PC-9 (cell line): ENCODE results near the gene CSNK1A1L. TPM values are rescaled to one million over a fixed set of nuclear protein-coding genes. Genes with fewer than 3 reads are reported as not detected.

ENCODE experiments used
- BruUV-seq: library from RNA; stranded (reverse); fragments of 400-500 nt; replicated peaks from 2 replicates; lab custom pipeline; 2021; lab: Mats Ljungman, UMichigan
- CTCF ChIA-PET: fragments of 300-600 bp; sonication (Branson Sonifier 250); formaldehyde crosslinking; loops from one replicate; lab custom pipeline; 2022; ENCODE audit warnings: antibody characterized with exemption; lab: Charles Lee
- POLR2A ChIA-PET: fragments of 300-600 bp; sonication (Branson Sonifier 250); formaldehyde crosslinking; loops from one replicate; lab custom pipeline; 2022; ENCODE audit warnings: antibody characterized with exemption; ENCODE audit not compliant: unreplicated experiment; lab: Charles Lee
- DNase-seq, 2 experiments: peaks; one replicate each; pipeline versions ENCODE4 v3.0.0 to v3.0.0-alpha.2; 2015 to 2022; ENCODE audit warnings: mixed read lengths in 1 of 2
- H2AFZ ChIP-seq: fragments of 200-600 bp; sonication (generic); 2 replicates; pipeline ENCODE4 v1.8.1; 2017; ENCODE audit warnings: antibody characterized with exemption
- H3F3A ChIP-seq: fragments of 200-600 bp; sonication (generic); 2 replicates; pipeline ENCODE4 v1.8.1; 2017; ENCODE audit warnings: antibody characterized with exemption, mild to moderate bottlenecking, low read depth; ENCODE audit not compliant: insufficient read depth
- H3K27ac ChIP-seq: fragments of 200-600 bp; sonication (generic); 2 replicates; pipeline ENCODE4 v1.6.1; 2016; ENCODE audit warnings: mixed run types
- H3K27me3 ChIP-seq: fragments of 200-600 bp; sonication (generic); 2 replicates; pipeline ENCODE4 v1.6.1; 2016; ENCODE audit warnings: low read depth, mixed run types; ENCODE audit not compliant: insufficient read depth
- H3K36me3 ChIP-seq: fragments of 200-600 bp; sonication (generic); 2 replicates; pipeline ENCODE4 v1.6.1; 2016; ENCODE audit warnings: low read depth, mixed run types
- H3K4me1 ChIP-seq: fragments of 200-600 bp; sonication (generic); replicated peaks from 2 replicates; pipeline ENCODE4 v1.6.1; 2016; ENCODE audit warnings: mixed run types; ENCODE audit not compliant: insufficient read depth
- H3K4me2 ChIP-seq: fragments of 200-600 bp; sonication (generic); 2 replicates; pipeline ENCODE4 v1.6.1; 2017; ENCODE audit warnings: mixed run types
- H3K4me3 ChIP-seq: fragments of 200-600 bp; sonication (generic); 2 replicates; pipeline ENCODE4 v1.6.1; 2016; ENCODE audit warnings: mixed run types
- H3K79me2 ChIP-seq: fragments of 200-600 bp; sonication (generic); 2 replicates; pipeline ENCODE4 v1.6.1; 2017; ENCODE audit warnings: low read depth, mixed run types
- H3K9me2 ChIP-seq: fragments of 200-600 bp; sonication (generic); 2 replicates; pipeline ENCODE4 v1.8.1; 2017; ENCODE audit warnings: mild to moderate bottlenecking; ENCODE audit not compliant: insufficient read depth
- H3K9me3 ChIP-seq: fragments of 200-600 bp; sonication (generic); 2 replicates; pipeline ENCODE4 v1.8.1; 2016; ENCODE audit warnings: low read depth; ENCODE audit not compliant: insufficient read depth
- H4K20me1 ChIP-seq: fragments of 200-600 bp; sonication (generic); 2 replicates; pipeline ENCODE4 v1.8.1; 2017; ENCODE audit not compliant: insufficient read depth
- EZH2 ChIP-seq: fragments of 200-600 bp; sonication (generic); IDR thresholded peaks from 2 replicates; pipeline ENCODE4 v1.8.0; 2017; ENCODE audit warnings: antibody characterized with exemption, low read depth
- intact Hi-C: fragments of 100-400 bp; cut with micrococcal nuclease; formaldehyde crosslinking; loops from one replicate; pipeline ENCODE4 v1.10.0; 2022; ENCODE audit not compliant: unreplicated experiment
- total RNA-seq: library from RNA; stranded (reverse); gene quantifications from 2 replicates; pipeline ENCODE4 v1.2.3, GENCODE V29; 2021
- TF ChIP-seq, protein P1 (sequence below): fragments of 200-600 bp; sonication (generic); conservative IDR thresholded peaks from 2 replicates; pipeline ENCODE4 v1.6.1; 2017; ENCODE audit warnings: mixed run types, antibody characterized with exemption, mild to moderate bottlenecking, moderate library complexity

CSNK1A1L gene
- total RNA-seq, 1 experiment from 2014 or later: not detected

DNA sequence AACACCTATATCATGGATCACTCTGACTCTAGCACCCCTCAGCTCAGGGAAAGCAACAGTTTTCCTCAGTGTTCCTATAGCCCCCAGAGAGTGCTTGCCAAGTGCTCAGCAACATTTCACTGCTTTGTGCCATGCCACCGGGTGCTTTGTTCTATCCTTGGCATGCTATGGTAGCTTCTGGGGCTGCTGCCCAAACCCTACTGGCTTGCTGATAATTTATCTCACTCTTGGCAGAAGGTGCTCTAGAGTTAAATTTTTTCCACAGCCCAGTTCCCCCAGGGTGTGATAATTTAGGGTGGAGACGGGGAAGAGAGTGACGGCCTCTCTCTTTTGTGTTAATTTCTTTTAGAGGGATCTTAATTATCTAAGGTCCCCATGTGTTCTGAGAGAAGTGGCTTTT is 12.6 kb upstream of the CSNK1A1L start:
- H4K20me1 ChIP-seq: no peaks in the 10 kb centered on the region
- no TSS peak for BruUV-seq
- no peak for DNase-seq
- no peak overlapping the region for H3K4me2 ChIP-seq
- no peaks in the 10 kb centered on the region for H3K36me3 ChIP-seq
- H3K9me2 ChIP-seq: no peaks in the 10 kb centered on the region
- no peak for TF ChIP-seq EZH2
- TF ChIP-seq, protein P1, sequence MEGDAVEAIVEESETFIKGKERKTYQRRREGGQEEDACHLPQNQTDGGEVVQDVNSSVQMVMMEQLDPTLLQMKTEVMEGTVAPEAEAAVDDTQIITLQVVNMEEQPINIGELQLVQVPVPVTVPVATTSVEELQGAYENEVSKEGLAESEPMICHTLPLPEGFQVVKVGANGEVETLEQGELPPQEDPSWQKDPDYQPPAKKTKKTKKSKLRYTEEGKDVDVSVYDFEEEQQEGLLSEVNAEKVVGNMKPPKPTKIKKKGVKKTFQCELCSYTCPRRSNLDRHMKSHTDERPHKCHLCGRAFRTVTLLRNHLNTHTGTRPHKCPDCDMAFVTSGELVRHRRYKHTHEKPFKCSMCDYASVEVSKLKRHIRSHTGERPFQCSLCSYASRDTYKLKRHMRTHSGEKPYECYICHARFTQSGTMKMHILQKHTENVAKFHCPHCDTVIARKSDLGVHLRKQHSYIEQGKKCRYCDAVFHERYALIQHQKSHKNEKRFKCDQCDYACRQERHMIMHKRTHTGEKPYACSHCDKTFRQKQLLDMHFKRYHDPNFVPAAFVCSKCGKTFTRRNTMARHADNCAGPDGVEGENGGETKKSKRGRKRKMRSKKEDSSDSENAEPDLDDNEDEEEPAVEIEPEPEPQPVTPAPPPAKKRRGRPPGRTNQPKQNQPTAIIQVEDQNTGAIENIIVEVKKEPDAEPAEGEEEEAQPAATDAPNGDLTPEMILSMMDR: no peak
- intact Hi-C loops: no loop called here
- H3K4me3 ChIP-seq: no peak overlapping the region
- H3K9me3 ChIP-seq: no peaks in the 10 kb centered on the region
- no peaks in the 10 kb centered on the region for H3K79me2 ChIP-seq
- no peaks in the 10 kb centered on the region for H3F3A ChIP-seq
- no peak overlapping the region; the same call in 1 of the 2 replicates for H2AFZ ChIP-seq
- ChIA-PET CTCF (no interaction called here), POLR2A (no interaction called here)
- H3K4me1 ChIP-seq: no peaks in the 10 kb centered on the region
- H3K27ac ChIP-seq: no peak overlapping the region
- H3K27me3 ChIP-seq: no peaks in the 10 kb centered on the region

DNA sequence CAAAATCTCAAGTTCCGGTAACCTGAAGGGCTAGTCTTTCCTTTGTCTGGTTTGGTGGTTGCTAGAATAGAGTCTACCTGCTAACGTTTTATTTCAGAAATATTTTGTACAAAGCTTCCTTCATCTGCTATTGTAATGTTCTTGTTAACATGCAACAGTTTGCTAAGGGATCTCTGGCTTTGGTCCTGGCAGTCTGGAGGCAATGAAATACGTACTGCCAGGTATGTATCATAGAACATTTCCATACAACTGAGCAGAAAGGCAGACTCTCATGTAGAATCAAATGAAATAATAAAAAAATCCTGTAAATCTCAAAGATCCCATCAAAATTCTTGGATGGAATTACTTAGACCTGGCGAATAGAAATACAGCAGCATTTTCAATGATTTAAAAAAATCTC is 8.8 kb upstream of the CSNK1A1L start:
- Histone ChIP-seq H3F3A (no peaks in the 10 kb centered on the region), H3K27ac (no peak overlapping the region), H3K4me1 (no peaks in the 10 kb centered on the region), H4K20me1 (no peaks in the 10 kb centered on the region), H3K27me3 (no peaks in the 10 kb centered on the region), H3K79me2 (no peaks in the 10 kb centered on the region), H3K36me3 (no peaks in the 10 kb centered on the region), H3K9me2 (no peaks in the 10 kb centered on the region), H2AFZ (no peak overlapping the region), H3K4me2 (no peak overlapping the region), H3K4me3 (no peak overlapping the region), H3K9me3 (no peaks in the 10 kb centered on the region)
- ChIA-PET POLR2A (no interaction called here), CTCF (no interaction called here)
- DNase-seq: no peak
- no TSS peak for BruUV-seq
- TF ChIP-seq EZH2: no peak
- TF ChIP-seq, protein P1: no peak
- intact Hi-C loops: no loop called here

DNA sequence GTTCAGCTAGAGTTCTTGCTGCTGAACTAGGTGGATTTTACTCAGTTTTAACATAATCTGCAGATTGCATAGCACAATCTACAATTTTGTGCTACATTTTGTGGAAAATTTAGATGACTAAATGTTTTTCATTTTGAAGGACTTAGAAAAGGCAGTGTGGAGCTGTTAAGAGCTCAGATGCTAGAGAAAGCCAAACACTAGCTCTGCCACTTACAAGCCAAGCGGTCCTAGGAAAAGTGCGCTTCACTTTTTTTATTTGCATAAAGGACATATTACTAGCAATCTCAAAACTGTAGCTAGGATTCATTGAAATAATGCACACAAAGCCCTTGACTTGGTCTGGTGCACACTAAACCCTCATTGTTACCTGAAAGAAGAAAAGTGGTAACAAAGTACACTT is 8.1 kb upstream of the CSNK1A1L start:
- H3K9me3 ChIP-seq: no peaks in the 10 kb centered on the region
- no peak overlapping the region for H2AFZ ChIP-seq
- no peaks in the 10 kb centered on the region for H3K9me2 ChIP-seq
- intact Hi-C loops: no loop called here
- TF ChIP-seq, protein P1: no peak
- TF ChIP-seq EZH2: no peak
- no peaks in the 10 kb centered on the region for H3K36me3 ChIP-seq
- H3K4me2 ChIP-seq: no peak overlapping the region
- no peak overlapping the region for H3K4me3 ChIP-seq
- H4K20me1 ChIP-seq: no peaks in the 10 kb centered on the region
- no peaks in the 10 kb centered on the region for H3K27me3 ChIP-seq
- H3F3A ChIP-seq: no peaks in the 10 kb centered on the region
- CTCF ChIA-PET: no interaction called here
- POLR2A ChIA-PET: no interaction called here
- no TSS peak for BruUV-seq
- H3K27ac ChIP-seq: no peak overlapping the region
- no peaks in the 10 kb centered on the region for H3K79me2 ChIP-seq
- DNase-seq: no peak
- no peaks in the 10 kb centered on the region for H3K4me1 ChIP-seq
